GM18909 (cell line): ENCODE measurements around the gene HPX.

Source experiments
- ATAC-seq: cut with Tn5 transposase; IDR thresholded peaks from one replicate; pipeline ENCODE4 v1.9.1; 2021; ENCODE audit warnings: mild to moderate bottlenecking; ENCODE audit not compliant: unreplicated experiment, poor library complexity

Gene HPX

DNA sequence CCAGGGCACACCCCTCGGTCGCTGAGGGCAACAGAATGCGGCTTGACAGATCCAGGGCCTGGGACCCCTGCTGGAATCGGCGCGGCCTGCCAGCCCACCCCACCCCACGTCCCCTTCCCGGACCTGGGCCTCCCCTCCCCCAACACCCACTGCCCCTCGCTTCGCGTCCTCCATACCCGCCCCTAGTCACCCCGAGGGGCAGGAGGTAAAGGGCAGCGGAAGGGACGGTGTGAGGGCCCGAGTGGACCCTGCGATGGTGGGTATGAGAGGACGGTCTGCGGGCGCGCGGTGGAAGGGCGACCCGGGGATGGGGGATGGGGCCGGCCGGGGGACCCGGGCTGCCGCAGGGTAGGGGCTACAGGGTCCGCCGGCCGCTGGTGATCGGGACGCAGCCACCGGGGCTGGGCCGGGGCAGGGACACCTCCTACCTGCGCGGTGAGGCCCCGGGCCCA, 22.2 kb downstream of the HPX start:
- ATAC-seq = peak; percentile 8

DNA sequence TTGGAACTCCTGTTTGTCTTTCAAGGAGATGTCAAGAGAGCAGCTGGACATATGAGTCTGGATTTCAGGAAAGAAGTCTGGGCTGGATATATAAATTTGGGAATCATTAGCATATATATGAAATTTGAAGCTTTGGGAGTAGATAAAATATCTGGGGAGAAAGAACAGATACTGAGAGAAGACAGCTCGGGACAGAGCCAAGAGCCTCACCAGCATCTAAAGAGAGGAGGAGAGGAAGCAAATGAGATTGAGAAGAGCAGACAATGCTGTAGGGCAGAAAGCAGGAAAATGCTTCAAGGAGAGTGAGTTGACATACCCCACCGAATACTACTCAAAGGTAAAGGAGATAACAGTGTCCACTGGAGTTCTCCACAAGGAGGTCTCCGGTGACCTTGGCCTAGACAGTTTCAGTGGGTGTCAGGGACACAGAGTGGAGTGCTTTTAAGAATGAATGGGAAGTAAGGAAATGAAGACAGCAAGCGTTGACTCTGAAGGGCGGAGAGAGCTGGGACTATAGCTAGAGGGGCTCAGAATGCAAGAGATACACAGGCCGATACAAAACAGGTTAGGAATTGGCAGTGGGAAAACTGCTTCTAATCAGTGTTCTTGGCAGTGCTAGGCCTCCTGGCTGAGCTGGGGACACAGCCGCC, 22.8 kb downstream of the HPX start:
- no peak for ATAC-seq

DNA sequence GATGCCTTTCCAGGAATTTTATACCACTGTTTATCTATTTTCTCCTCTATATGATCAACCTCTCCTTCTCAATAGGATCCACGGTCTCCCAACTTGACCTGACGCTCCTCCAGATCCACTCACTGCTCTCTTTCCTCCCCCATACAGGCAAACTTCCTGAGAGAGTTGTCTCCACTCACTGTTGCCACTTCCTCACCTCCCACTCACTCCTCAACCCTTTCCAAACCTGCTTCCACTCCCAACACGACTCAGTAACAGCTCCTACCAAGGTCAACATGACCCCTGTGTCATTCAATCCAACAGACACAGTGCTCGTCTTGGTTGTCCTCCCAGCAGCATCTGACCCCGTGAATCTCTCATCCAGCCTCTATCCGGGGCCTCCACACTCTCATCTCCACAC, 25.0 kb downstream of the HPX start:
- ATAC-seq = no peak

DNA sequence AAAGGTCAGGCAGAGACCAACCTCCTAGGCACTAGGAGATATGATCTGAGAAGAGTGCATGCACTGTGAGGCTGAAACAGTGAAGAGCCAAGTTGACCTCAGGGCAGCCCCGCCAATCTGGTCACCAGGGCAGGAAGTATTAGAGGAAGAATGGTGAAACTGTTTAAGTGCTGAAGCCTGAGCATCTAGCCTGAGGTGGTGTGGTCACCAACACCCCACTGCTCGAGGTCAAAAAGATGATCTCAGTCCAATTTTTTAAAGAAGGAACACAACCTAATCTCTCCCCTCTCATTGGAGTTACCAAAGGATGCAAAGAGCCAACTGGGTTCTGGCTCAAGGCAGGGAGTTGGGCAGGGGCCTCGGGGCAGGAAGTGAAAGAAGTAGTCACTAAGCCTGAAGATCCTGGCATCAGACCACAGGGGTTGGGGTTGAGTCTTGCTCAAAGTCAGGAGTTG, 25.9 kb downstream of the HPX start:
- peak; percentile 62 for ATAC-seq

DNA sequence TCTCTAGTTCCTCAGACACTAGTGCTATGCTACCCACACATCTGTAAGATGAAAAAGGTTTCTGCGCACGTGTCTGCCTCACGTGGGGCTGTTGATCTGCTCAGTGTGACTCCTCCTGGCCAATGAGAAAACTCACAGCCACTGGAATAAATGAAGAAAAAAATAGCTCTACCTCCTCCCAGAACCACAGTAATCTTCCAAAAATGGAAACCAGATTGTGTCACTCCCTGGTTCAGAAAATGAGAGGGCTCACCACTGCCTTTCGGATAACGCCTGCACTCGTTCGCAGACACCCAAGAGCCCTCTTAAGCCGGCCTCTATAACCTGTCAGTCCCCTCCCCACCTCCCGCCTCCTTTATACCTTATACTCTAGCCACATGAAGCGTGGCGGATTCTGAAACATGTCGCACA, 27.0 kb downstream of the HPX start:
- no peak for ATAC-seq

DNA sequence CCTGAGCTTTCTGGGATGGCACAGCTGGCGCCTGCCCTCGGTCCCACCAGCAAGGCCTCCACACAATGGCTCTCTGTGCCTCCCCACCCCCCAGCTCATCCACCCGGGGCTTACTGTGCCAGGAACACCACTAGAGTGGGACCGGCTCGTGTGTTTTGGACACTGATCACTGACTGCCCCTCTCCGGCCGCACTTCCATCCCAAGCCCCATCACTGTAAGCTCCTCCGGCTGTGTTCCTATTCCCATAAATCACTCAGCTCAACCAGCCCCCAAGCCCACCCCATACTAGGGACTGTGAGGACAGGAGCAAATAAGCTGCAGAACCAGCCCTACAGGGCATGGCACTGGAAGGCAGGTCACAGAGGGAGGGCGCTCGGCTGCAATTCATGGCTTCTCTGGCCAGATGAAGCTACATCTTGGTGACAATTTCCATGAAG, 29.2 kb downstream of the HPX start:
- ATAC-seq = no peak

DNA sequence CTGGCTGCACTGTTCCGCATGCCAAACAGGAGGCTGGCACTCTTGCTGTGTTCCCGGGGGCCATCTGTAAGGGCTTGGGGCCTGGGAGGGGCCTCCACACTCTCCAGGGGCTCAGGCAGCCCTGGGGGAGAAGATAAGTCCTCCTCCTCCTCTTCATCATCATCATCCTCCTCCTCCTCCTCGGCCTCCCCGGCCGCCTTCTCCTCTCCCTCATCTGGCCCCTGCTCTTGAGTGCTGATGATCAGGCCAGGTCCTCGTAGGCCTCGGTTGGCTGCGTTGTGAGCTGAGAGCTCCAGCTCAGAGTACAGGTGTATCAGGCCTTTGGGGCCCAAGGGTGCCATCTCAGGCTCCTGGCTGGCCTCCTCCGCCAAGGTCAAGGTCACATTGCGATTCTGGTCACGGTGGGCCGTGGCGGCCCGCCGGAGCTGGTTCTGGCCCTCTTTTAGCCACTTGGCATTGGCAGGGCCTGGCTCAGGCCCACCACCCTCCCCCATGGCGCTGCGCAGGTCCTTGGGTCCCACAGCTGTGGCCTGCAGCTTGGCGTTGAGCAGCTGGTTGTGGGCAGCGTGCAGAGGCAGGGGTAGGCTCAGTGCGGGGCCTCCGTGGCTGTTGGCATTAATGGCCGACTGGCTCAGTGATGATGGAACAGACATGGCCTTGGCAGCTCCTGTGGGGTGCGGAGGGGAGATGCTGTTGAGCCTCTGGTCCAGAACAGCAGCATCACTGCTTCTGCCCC, 29.9 kb downstream of the HPX start:
- ATAC-seq = no peak

DNA sequence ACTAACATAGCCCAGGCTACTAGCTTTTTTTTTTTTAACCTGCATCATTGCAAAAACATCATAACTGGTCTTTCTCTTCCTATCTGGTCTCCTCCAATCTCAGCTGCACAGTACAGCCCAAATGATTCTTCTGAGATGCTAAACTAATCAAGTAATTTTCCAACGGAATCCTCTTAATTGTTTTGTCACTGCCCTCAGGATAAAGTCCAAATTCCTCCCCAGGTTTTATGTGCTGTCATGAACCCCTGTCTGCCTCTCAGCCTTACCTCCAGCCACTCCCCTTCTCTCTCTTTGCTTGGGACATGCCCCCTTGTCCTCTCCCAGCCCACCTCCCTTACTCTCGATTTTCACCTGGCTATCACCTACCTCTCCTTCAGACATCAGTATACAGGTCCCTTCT, 34.4 kb downstream of the HPX start:
- ATAC-seq = no peak

DNA sequence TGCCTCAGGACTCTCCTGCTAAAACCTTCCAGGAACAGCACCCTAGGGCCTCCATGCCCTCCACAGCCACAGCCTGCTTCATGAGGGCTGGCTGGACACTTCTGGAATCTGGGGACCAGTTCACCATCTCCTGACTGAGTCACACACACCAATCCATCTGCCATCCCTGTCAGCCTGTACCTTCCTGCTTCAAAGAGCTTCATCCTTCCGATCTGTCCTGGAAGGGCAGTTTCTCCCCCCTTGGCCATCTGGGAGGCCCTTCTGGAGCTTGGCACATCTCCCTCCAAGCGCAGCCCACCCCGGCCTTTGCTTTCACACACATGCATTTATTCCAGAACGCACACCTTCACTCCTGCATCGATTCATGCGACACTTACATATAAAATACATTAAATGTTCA, 34.9 kb downstream of the HPX start:
- no peak for ATAC-seq

DNA sequence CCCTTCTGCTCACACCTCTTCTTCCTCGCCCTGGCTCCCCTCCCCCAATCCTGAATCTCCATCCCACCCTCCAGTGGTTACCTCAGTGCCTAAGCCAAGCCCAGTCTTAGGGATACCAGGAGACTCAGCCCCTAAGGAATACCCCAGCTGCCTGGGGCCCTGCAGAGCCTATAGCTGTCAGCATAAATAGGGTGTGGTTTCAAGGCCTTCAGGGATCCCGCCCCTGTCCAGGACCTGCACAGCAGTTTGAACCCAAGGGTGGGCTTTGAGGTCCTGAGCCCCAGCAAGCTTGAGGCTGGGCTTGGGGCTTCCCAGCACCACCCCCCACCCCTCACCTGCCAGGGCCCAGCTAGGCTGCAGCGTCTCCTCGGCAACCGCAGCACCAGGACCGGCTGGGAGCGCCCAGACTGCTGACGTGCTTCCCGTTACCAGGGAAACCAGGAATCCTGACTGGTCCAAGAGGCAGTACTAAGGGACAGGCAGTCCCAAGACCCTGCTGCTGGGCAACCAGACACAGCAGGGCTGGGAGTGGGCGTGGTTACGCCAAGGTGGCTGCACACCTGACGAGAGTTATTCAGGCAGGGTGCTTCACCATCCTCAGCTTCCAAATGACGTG, 35.6 kb downstream of the HPX start:
- ATAC-seq = no peak

DNA sequence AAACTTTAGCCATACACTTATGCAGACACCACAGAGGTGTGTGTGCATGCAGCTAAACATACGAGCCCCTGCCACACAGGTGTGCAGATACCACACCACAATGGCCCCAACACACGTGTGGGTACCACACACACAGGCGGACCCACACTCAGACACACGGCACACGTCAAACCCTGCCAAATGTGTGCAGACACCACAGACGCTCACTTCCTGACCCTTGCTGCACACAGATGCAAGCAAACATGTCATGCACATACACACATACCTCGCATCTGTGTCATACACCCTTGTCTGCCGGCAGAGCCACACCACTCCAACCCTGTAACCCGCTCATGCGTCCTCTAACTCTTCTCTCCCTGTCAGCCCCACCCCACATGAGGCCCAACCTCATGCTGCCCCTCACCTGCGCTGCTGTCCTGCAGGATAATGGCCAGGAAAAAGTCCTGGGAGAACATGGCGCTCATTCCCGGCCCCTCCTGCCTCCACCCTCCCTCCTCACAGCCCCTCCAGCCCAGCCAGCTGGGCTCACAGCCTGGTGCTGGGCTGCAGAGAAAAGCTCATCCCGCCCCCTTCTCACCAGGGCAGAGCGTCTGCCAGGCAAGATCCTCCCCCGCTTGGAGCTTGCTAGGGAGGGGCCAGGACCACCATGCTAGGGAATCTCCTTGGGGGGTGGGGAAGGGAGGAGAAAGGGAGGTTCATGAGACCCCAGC, 36.3 kb downstream of the HPX start:
- ATAC-seq = no peak

DNA sequence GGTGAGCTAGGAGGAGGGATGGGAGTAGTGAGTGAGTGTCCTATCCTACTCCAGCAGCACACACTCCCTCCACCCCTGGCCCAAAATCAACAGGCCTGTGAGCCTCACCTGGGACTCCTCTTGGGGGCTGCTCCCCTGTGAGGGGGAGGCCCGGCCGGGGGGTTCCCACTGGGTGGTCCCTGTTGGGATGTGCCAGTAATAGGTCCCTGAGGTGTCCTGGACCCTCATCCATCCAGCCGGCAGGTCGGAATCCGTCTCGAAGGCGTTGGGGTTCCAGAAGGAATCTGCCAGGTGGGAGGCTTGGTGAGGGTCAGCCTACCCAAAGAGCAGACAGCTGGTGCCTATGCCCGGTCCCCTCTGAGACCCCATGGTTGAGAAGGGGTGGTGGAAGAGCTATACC, 37.2 kb downstream of the HPX start:
- no peak for ATAC-seq

DNA sequence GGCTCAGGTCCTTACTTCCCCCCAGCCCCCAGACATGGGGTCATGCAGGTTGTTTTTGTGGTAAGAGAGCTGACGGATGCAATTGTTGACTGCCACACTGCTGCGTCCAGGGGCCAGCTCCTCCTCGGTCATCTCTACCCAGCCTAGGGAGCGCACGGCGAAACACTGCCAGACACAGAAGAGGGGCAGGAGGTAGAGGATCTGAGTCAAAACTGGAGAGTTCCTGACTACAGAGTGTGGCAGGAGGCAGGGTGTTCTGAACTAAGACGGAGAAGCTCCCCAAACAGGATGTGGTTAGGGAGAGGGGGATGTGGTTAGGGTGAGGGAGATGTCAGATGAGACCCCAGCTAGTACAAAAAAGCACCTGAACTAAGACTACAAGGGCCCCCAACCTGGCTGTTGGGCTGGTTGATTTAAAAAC, 38.2 kb downstream of the HPX start:
- peak; percentile 93 for ATAC-seq

DNA sequence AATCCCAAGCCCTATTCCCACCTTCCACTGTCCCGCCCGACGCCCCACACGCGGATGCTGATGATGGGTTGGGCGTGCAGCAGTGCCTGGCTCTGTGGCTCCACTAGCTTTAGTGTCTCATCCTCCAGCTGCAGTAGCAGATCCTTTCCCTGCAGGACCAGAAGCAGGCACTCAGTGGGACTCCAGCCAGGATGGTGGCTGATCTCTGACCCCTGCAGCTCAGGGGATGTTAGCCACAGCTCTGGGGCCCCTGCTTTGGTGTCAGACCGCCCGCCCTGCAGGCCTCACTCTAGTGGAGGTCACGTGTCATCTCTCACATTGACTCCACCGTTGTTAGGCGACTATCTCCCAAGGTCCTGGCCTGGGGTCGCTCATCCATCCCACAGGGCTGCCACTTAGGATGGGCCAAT, 38.7 kb downstream of the HPX start:
- peak; percentile 48 for ATAC-seq

DNA sequence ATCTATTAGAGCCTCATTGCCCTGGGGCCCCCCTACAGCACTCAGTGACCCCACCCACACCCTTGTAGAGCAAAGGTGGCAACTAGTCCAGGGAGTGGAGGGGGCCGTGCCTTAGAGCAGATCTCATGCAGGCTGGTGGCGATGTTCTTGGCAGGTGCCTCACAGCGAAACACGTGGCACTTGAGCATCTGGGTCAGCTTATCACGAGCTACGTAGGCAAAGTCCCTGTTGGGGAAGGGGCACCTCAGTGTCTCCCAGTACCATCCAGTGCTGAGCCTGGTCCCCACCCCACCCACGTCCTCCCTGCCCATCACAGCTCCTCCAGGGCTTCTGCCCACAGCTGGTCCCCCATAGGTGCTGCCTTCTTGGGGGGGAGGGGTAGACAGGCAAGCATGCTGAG, 39.3 kb downstream of the HPX start:
- ATAC-seq = no peak

DNA sequence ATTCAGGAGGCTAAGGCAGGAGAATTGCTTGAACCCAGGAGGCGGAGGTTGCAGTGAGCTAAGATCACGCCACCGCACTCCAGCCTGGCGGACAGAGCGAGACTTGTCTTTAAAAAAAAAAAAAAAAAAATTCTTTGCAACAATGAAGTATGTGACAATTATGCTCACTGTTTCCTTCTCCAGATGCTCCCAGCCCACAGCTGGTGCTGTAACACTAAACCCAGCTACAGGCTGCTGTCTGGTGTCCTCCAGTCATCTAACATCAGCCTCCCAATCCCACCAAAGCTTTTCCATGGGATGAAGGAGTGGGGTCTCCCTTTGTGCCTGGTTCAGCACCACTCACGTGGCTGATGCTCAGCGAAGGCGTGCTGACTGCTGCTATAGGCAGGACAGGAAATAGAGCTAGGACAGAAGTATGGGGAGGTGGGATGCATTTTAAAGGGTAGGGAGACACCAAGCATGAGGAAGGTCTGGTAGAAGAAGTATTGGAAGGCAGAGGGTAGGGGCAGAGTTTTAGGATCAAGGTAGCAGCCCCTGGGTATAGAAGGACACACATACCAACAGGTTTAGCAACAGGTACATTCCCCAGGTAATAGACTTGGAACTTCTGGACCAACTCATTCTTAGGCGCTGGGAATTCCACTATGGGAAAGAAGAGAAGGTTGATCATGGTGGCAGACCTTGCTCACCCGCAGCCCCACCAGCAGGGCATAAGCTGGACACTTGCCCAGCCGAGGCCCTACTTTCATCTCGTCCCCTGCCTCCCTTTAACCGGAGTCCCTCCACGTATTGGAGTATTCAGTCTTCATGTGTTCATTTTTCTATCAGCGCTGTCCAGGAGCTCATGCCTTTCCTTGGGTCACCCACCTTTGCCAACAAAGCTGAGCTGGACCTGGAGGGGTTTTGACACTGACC, 40.1 kb downstream of the HPX start:
- no peak for ATAC-seq

DNA sequence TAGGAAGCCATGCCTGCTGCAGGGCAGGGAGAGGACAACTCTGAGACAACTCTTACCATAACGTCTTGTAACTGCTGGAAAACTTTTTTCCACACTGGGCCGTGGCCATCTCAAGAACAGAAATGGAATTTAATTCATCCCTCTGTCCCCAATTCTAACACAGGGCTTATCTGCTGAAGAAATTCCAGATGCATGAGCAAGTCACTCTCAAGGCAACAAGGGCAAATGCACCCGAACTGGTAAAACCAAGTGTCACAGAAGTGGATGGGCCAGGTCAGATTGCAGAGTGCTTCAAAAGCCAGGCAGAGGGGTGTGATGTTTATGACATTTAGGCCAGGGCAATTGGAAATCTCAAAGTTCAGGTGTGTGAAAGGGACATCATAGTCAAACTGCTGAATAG, 43.2 kb downstream of the HPX start:
- ATAC-seq = no peak

DNA sequence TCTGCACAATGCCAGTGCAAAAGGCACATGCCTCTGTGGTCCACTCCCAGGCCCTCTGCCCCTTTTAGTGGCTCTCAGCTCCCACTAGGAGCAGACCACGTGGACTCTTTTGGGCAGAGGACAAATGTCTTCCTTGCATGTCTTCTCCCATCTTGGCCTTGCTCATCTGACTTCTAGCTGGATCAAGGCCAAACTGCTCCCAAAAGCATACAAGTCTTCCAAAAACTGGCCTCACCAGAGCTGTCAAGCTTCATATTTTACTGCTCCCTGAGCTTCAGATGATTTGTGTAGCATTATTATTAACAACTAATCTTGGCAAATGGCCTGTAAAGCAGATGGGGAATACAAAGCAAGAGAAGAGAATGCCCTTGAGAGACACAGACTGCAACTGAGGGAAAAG, 43.6 kb downstream of the HPX start:
- no peak for ATAC-seq

DNA sequence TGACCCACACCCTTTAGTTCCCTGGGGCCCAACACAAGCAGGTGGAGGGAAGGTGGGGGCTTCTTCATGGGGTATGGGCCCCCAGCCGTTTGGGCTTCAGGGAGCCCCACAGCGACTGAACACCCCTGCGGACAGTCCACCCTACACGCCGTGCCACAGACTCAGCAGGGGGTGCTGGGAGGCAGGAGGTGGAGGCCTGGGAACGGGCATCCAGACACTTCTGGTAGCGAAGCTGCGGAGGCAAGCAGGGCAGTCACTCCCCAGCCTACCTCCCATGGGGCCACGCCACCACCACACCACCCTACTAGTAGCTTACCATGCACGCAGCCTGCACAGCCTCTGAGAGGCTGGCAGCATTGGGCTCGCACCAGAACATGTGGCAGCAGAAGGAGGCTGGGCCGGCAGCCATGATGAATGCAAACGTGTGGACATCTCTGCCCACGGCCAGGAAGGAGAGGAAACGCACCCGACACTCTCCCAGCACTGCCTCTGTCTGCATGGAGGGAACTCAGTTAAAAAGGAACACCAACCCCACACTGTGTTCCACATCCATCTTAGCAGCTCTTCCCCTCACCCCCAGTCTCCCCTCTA, 45.2 kb downstream of the HPX start:
- ATAC-seq = no peak
